ENCODE results near the gene C12orf76.
A peak's percentile ranks its signal among the peaks of the same experiment; 100 is the strongest.
"Not testable (repeated sequence)": the region's sequence is repeated elsewhere in the genome, so short reads cannot be mapped to it uniquely, and the experiment has no call there.

The C12orf76 gene, protein sequence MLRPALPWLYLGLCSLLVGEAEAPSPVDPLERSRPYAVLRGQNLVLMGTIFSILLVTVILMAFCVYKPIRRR

DNA sequence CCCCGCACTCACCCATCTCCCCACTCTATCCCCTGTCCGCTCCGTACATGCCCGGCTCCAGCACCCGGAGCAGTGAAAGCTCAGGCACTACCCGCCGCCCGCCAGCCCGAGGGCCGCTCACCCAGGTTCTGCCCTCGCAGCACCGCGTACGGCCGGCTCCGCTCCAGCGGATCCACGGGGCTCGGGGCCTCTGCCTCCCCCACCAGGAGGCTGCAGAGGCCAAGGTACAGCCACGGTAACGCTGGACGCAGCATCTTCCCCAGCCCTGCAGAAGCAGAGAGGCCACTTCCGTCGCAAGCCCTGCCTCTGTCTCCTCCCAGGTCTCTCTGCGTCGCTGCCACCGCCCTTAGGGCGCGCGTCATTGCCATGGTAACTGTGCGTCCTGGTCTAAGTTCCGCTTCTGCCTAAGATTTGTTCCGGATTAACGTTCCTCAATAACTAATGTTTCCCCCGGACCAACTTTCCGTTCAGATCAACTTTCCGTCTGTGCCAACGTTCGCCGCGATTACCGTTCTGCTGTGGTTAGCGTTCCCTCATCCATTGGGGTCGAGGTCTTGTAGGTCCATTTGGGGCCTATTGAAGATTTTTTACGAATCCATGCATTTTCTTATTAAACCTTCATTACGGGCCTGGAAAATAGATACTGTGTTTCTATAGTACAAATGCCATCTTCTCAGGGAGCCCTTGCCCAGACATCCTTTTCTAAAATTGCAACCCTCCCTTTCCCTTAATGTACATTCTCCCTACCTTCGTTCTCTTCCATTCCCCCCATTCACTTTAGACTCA is at the start of gene C12orf76:
C12orf76 (minus strand) TSS at position 281 of the 786 bp plus-strand sequence; CDS start at position 254, 27 bp downstream.
- DNase-seq = peak; percentile 98

- DNase-seq = no peak
Observed at GRCh38 chr12:110093631-110094311, 45.4 kb upstream of the C12orf76 start.

DNA sequence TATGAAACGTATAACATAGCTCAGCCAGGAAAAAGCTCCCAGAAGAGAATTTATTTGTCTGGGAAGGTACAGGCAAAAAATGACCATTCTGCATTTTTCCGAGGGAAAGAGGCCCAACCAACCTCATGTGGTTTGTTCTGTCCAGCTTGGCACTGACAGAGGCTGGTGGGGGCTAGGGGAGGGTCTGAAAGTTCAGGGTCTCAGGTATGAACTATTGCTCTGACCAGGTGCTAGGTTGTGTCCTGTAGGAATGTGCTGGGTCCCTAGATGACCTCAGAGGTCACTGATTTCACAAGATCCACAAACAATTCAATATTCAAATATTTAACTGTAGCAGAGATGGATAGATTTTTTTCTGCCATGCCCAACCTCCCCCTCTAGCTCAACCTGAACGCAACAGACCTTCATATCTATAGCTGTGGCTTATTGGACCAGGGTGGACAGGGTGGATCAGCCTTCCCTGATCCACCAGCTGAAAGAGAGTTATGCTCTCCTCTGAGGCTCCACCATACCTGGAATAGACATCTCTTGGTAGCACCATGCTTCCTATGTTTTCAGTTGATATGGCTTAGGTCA is 42.9 kb upstream of the C12orf76 start:
- no peak for DNase-seq

DNA sequence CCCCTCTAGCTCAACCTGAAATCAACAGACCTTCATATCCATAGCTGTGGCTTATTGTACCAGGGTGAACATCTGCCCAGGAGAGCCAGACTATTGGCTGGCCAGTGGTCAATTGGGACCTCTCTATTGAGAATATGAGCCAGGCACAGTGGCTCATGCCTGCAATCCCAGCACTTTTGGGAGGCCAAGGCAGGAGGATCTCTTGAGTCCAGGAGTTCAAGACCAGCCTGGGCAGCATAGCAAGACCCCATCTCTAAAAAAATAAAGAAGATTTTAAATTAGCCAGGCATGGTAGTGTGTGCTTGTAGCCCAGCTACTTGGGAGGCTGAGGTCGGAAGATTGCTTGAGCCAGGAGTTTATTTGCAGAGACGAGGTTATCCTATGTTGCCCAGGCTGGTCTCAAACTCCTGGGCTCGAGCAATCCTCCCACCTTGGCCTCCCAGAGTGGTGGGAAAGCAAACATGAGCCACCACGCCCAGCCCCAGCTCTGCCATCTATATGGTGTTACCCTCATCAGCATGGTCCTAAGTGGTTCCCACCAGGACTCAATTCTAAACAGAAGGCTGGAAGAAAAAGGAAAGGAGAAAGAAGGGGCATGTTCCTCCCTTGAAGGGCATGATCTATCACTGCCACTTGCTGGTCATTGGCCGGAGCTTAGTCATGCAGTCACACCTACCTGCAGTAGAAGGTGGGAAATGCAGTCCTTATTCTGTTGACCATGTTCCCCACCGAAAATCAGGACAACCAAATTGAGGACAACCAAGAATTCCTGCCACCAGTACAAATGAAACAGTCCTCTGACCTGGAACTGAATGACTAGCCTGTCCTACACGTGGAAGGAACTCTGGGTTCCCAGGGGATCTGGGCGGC is 42.2 kb upstream of the C12orf76 start:
- DNase-seq = no peak

DNA sequence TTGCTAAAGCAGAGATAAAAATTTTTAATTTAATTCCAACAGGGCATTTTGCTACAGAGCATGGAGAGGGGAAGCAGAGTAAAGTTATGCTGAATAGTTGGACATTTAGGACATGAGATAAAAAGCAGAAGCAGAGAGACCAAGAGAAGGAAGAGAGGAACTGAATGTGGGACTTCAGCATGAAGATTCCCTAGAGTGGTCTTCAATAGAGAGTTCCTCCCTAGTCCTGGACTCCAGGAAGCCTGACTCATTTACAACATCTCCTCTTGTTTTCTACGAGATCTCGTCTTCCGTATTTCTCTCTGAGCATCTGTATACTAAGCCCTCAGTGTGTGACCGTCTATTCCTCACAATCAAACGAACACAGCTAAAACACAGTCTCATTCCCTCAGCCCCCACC is 40.6 kb upstream of the C12orf76 start:
- DNase-seq = no peak

- not testable (repeated sequence) for DNase-seq
Observed at GRCh38 chr12:110088216-110088615, 39.9 kb upstream of the C12orf76 start.

- DNase-seq = no peak
Observed at GRCh38 chr12:110084314-110085015, 36.1 kb upstream of the C12orf76 start.

DNA sequence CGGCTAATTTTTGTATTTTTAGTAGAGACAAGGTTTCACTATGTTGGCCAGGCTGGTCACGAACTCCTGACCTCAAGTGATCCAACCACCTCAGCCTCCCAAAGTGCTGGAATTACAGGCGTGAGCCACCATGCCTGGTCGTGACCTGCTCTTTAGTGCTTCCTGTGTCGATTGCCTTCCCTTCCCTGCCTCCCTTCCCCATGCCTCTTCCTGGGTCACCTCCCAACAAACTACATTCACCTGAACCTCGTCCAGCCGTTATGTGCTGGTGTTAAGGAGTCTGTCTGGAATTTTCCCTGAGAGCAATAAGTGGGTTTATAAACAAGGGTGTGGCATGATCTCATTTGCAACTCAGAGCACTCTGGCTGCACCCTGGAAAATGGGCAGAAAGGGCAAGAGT is 32.1 kb upstream of the C12orf76 start:
- no peak for DNase-seq

DNA sequence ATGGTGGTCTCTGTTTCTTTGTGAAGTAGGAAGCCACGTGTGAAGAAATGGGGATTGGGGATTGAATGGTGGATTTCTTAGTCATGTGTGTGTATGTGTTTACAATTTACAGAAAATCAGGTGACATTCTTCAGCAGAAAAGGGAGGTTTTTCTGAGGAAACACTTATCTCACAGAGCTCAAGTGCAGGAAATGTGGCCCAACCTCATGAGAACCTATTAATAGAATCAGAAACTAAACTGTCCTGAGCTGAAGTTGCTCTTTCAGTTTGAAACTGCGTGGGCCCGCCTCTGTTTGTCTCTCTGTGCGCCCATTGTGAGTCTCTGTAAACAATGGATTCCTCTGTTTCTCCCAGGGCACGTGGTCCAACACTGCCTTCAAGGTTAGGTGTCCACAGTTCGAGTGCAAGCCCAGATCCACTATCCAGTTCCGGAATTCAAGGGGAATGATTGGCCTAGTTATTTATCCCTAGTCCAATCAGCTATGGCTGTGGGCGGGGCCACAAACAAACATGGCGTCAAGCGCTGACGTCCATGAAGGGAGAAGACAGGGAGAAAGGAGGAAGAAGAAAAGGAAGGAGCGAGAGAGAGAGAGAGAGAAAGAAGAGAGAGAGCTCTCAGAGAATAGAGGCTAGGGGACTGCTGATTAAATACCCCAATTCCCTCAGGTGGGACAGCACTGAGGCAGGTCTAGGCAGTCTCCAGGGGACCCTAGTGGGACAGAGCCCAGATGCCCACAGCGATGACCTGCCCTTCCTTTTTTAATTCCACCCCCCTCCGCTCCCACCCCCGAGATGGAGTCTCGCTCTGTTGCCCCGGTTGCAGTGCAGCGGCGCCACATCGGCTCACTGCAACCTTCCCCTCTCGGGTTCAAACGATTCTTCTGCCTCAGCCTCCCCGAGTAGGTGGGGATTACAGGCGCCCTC is 31.4 kb upstream of the C12orf76 start:
- no peak for DNase-seq

- DNase-seq = no peak
Observed at GRCh38 chr12:110077800-110078199, 29.5 kb upstream of the C12orf76 start.

- DNase-seq = no peak
Observed at GRCh38 chr12:110075880-110076279, 27.6 kb upstream of the C12orf76 start.

DNA sequence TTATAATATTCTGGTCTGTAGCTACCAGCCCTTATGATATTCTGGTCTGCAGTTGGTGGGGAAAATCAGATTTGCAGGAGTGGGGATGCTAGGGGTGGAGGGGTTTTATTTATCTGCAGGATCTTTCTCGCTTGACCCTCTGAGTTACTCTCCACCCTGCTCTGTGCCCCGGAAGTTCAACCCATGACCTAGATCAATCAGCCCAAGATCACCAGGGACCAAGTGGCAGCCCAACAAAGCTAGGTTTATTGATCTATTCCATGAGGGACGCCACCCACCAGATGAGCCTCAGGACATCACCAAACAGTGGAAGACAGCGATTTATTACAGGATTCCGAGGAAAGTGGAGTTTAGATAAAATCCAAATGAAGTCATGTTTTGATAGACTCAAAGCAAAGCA is 25.8 kb upstream of the C12orf76 start:
- DNase-seq = no peak

DNA sequence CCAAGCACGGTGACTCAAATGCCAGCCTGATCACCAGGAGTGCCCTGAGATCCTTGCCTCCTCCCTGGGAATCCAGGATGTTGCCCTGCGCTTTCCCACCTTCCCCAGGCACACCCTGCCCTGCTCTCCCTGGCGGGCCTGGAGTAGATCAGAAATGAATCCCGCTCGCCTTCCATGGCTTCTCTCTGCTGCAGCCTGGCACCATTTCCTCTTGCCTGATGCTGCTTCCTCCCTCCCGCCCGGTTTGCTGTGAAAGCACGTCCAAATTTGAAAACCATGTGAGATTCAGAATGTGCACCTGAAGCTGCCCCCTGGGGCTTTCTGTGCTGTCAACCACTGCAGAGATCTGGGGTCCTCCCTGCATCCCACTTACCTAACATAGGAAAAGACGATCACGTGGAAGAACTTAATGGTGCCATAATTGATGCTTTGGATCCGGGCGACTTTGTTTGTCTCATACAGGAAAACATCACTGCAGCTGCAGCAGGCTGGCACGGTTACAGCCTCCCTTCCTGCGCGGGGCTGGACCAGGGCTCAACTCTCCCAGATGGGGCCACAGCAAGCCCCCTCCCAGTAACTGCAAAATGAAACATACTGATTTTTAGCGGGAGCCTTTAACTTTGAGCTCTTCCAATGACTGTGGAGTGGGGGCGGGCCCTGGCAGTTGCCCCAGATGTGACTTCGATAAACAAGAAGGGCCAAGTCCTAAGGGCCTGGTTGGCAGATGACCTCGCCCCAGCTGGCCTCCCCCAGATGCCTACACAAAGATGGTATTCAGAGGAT is 24.9 kb upstream of the C12orf76 start:
- peak; percentile 84 for DNase-seq

DNA sequence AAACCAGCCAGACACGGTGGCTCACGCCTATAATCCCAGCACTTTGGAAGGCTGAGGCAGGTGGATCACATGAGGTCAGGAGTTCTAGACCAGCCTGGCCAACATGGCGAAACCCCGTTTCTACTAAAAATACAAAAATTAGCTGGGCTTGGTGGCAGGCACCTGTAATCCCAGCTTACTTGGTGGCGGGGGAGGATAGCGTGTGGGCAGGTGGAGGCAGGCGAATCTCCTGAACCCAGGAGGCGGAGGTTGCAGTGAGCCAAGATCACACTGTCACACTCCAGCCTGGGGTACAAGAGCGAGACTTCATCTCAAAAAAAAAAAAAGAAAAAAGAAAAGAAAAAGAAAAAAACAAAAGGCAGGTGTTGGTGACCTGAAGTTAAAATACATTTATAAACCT is 24.3 kb upstream of the C12orf76 start:
- not testable (repeated sequence) for DNase-seq

GRCh38 chr12:110071967-110072366 is 23.6 kb upstream of the C12orf76 start:
- DNase-seq = no peak

- DNase-seq = no peak
Observed at GRCh38 chr12:110071504-110071903, 23.2 kb upstream of the C12orf76 start.

DNA sequence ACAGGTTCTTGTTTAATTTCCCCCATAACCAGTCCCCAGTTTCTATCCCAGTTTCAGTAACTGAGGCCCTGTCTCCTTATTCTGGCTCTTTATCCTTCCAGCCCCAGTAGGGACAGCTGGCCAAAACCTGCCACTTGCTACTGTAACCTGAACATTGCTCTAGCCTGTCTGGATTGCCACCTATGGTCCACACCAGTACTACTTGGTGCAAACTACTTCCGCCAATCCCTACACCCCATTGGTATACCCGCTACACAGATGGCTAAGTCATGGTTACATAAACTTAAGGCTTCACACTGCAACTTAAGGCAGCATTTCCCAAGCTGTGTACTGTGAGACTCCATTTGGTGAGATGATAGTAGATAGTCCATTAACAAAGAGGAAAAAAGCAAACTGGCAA is 20.3 kb upstream of the C12orf76 start:
- no peak for DNase-seq

DNA sequence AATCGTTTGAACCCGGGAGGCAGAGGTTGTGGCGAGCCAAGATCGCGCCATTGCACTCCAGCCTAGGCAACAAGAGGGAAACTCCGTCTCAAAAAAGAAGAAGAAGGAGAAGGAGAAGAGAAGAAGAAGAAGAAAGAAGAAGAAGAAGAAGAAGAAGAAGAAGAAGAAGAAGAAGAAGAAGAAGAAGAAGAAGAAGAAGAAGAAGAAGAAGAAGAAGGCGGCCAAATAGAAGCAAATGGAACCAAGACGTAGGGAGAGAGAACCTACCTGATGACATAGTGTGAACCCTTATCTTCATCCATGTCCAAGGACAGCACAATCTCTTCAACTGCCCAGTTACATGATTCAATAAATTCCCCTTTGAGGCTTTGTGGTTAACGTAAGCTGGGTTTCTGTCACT is 19.8 kb upstream of the C12orf76 start:
- not testable (repeated sequence) for DNase-seq

GRCh38 chr12:110067531-110067930 is 19.2 kb upstream of the C12orf76 start:
- no peak for DNase-seq

DNA sequence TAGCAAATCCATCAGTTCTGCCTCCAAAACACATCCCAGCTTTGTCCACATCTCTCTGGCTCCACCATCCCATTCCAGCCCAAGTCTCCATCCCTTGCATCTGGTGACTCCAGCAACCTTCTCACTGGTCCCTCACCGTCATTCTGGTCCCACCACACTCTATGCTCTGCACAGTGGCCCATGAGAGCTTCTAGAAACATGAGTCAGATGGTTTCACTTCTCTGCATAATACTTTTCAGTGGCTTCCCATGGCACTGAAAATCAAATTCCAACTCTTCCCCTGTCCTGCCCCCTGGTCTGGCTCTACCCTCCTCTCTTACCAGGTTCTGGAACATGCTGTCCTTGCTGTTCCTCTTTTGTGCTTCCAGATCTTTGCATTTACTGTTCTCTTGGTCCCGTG is 17.2 kb upstream of the C12orf76 start:
- DNase-seq = no peak
